OCI-LY7 (cell line): ENCODE results near the gene UCK2.

Experiments used
- CTCF ChIP-seq: fragments of 200-600 bp; sonication (generic); conservative IDR thresholded peaks from 2 replicates; pipeline ENCODE4 v1.5.1; 2014; ENCODE audit warnings: mild to moderate bottlenecking, antibody characterized with exemption, low read length, moderate library complexity, mixed read lengths
- EZH2phosphoT487 ChIP-seq: fragments of 200-600 bp; sonication (generic); IDR thresholded peaks from 2 replicates; pipeline ENCODE4 v1.6.1; 2018; ENCODE audit warnings: low read depth, borderline replicate concordance, mild to moderate bottlenecking, mixed run types, antibody characterized with exemption, low read length, moderate library complexity, mixed read lengths

- TF ChIP-seq CTCF (no peak), EZH2phosphoT487 (no peak)
Measured at GRCh38 chr1:165880993-165881392, 53.6 kb downstream of the UCK2 start.
